Measurements from ENCODE around the gene CYB5R3.

- no peak for TF ChIP-seq EZH2 (IDR thresholded peaks at IDR 0.05; ENCODE audit: borderline replicate concordance, low read depth, low read length, severe bottlenecking)
- no peak for TF ChIP-seq CTCF (IDR thresholded peaks at IDR 0.05; ENCODE audit: extremely low read depth in 1 of 2, insufficient read depth in 1 of 2, low read depth in 1 of 2, low read length in 2 of 2)
- no peak for TF ChIP-seq FOS (IDR thresholded peaks at IDR 0.05; ENCODE audit: borderline replicate concordance, insufficient read depth, low read length)
Measured at GRCh38 chr22:42591987-42592386, 57.2 kb downstream of the CYB5R3 start.

Data from endothelial cell of umbilical vein (primary cell).